ENCODE measurements around the gene CD63.

Gene CD63

GRCh38 chr12:55686366-55687010 is 42.3 kb downstream of the CD63 start:
- DNase-seq (ENCODE audit: insufficient read length, low spot score) (no peak), FAIRE-seq (no peak)
- TF ChIP-seq POLR2AphosphoS5 (IDR thresholded peaks at IDR 0.05; ENCODE audit: low read depth, low read length) (no peak), PAX5 (IDR thresholded peaks at IDR 0.05; ENCODE audit: insufficient read depth, low read length, severe bottlenecking) (no peak), POU2F2 (IDR thresholded peaks at IDR 0.05; ENCODE audit: low read depth, low read length) (no peak), SPI1 (IDR thresholded peaks at IDR 0.05; ENCODE audit: low read depth, low read length) (no peak), TAF1 (IDR thresholded peaks at IDR 0.05; ENCODE audit: low read depth, low read length) (no peak), POLR2A (IDR thresholded peaks at IDR 0.05; ENCODE audit: low read depth, low read length) (no peak)

- FAIRE-seq (no peak), DNase-seq (ENCODE audit: insufficient read length, low spot score) (no peak)
- TF ChIP-seq POU2F2 (IDR thresholded peaks at IDR 0.05; ENCODE audit: low read depth, low read length) (no peak), POLR2A (IDR thresholded peaks at IDR 0.05; ENCODE audit: low read depth, low read length) (no peak), SPI1 (IDR thresholded peaks at IDR 0.05; ENCODE audit: low read depth, low read length) (no peak), POLR2AphosphoS5 (IDR thresholded peaks at IDR 0.05; ENCODE audit: low read depth, low read length) (no peak), PAX5 (IDR thresholded peaks at IDR 0.05; ENCODE audit: insufficient read depth, low read length, severe bottlenecking) (no peak), TAF1 (IDR thresholded peaks at IDR 0.05; ENCODE audit: low read depth, low read length) (no peak)
Measured at GRCh38 chr12:55685671-55686070, 43.1 kb downstream of the CD63 start.

GRCh38 chr12:55684761-55685370 is 43.9 kb downstream of the CD63 start:
- TF ChIP-seq POLR2AphosphoS5 (IDR thresholded peaks at IDR 0.05; ENCODE audit: low read depth, low read length) (no peak), TAF1 (IDR thresholded peaks at IDR 0.05; ENCODE audit: low read depth, low read length) (no peak), POLR2A (IDR thresholded peaks at IDR 0.05; ENCODE audit: low read depth, low read length) (no peak), POU2F2 (IDR thresholded peaks at IDR 0.05; ENCODE audit: low read depth, low read length) (no peak), SPI1 (IDR thresholded peaks at IDR 0.05; ENCODE audit: low read depth, low read length) (no peak), PAX5 (IDR thresholded peaks at IDR 0.05; ENCODE audit: insufficient read depth, low read length, severe bottlenecking) (no peak)
- DNase-seq (ENCODE audit: insufficient read length, low spot score) (no peak), FAIRE-seq (no peak)

GRCh38 chr12:55683676-55684075 is 45.1 kb downstream of the CD63 start:
- FAIRE-seq (no peak), DNase-seq (ENCODE audit: insufficient read length, low spot score) (no peak)
- TF ChIP-seq POU2F2 (IDR thresholded peaks at IDR 0.05; ENCODE audit: low read depth, low read length) (no peak), SPI1 (IDR thresholded peaks at IDR 0.05; ENCODE audit: low read depth, low read length) (no peak), POLR2AphosphoS5 (IDR thresholded peaks at IDR 0.05; ENCODE audit: low read depth, low read length) (no peak), POLR2A (IDR thresholded peaks at IDR 0.05; ENCODE audit: low read depth, low read length) (no peak), PAX5 (IDR thresholded peaks at IDR 0.05; ENCODE audit: insufficient read depth, low read length, severe bottlenecking) (no peak), TAF1 (IDR thresholded peaks at IDR 0.05; ENCODE audit: low read depth, low read length) (no peak)

GRCh38 chr12:55682087-55682796 is 46.6 kb downstream of the CD63 start:
- FAIRE-seq (peak; percentile 26), DNase-seq (ENCODE audit: insufficient read length, low spot score) (no peak)
- no peak for TF ChIP-seq POLR2A (IDR thresholded peaks at IDR 0.05; ENCODE audit: low read depth, low read length)
- TF ChIP-seq SPI1 (IDR thresholded peaks at IDR 0.05; ENCODE audit: low read depth, low read length): no peak
- TF ChIP-seq POLR2AphosphoS5 (IDR thresholded peaks at IDR 0.05; ENCODE audit: low read depth, low read length): no peak
- no peak for TF ChIP-seq POU2F2 (IDR thresholded peaks at IDR 0.05; ENCODE audit: low read depth, low read length)
- no peak for TF ChIP-seq PAX5 (IDR thresholded peaks at IDR 0.05; ENCODE audit: insufficient read depth, low read length, severe bottlenecking)
- no peak for TF ChIP-seq TAF1 (IDR thresholded peaks at IDR 0.05; ENCODE audit: low read depth, low read length)

GRCh38 chr12:55681142-55682077 is 47.4 kb downstream of the CD63 start:
- TF ChIP-seq SPI1 (IDR thresholded peaks at IDR 0.05; ENCODE audit: low read depth, low read length) (no peak), POLR2A (IDR thresholded peaks at IDR 0.05; ENCODE audit: low read depth, low read length) (no peak), TAF1 (IDR thresholded peaks at IDR 0.05; ENCODE audit: low read depth, low read length) (no peak), POLR2AphosphoS5 (IDR thresholded peaks at IDR 0.05; ENCODE audit: low read depth, low read length) (no peak), PAX5 (IDR thresholded peaks at IDR 0.05; ENCODE audit: insufficient read depth, low read length, severe bottlenecking) (no peak), POU2F2 (IDR thresholded peaks at IDR 0.05; ENCODE audit: low read depth, low read length) (no peak)
- FAIRE-seq (peak; percentile 73), DNase-seq (ENCODE audit: insufficient read length, low spot score) (no peak)

GRCh38 chr12:55679691-55680090 is 49.1 kb downstream of the CD63 start:
- TF ChIP-seq POU2F2 (IDR thresholded peaks at IDR 0.05; ENCODE audit: low read depth, low read length) (no peak), SPI1 (IDR thresholded peaks at IDR 0.05; ENCODE audit: low read depth, low read length) (no peak), POLR2AphosphoS5 (IDR thresholded peaks at IDR 0.05; ENCODE audit: low read depth, low read length) (no peak)
- FAIRE-seq: no peak

GRCh38 chr12:55676707-55677106 is 52.1 kb downstream of the CD63 start:
- no peak for TF ChIP-seq POU2F2 (IDR thresholded peaks at IDR 0.05; ENCODE audit: low read depth, low read length)
- no peak for TF ChIP-seq PAX5 (IDR thresholded peaks at IDR 0.05; ENCODE audit: insufficient read depth, low read length, severe bottlenecking)
- no peak for TF ChIP-seq TAF1 (IDR thresholded peaks at IDR 0.05; ENCODE audit: low read depth, low read length)
- TF ChIP-seq POLR2A (IDR thresholded peaks at IDR 0.05; ENCODE audit: low read depth, low read length): no peak
- TF ChIP-seq SPI1 (IDR thresholded peaks at IDR 0.05; ENCODE audit: low read depth, low read length): no peak
- no peak for TF ChIP-seq POLR2AphosphoS5 (IDR thresholded peaks at IDR 0.05; ENCODE audit: low read depth, low read length)
- DNase-seq (ENCODE audit: insufficient read length, low spot score): no peak
- no peak for FAIRE-seq

More at GRCh38 chr12:55679691-55680090, 49.1 kb downstream of the CD63 start:
- no peak for DNase-seq (ENCODE audit: insufficient read length, low spot score)

Measured in GM12891 (cell line).